SK-N-MC (cell line): ENCODE measurements around the gene SLC27A4.
"Not testable (repeated sequence)": the region's sequence is repeated elsewhere in the genome, so short reads cannot be mapped to it uniquely, and the experiment has no call there.

ENCODE experiments used
- DNase-seq: peaks from one replicate; pipeline ENCODE4 v3.0.0-alpha.2; 2011; ENCODE audit warnings: low read depth, low spot score
- H3K27ac ChIP-seq: fragments of 200-600 bp; sonication (generic); 2 replicates; pipeline ENCODE4 v1.5.1; 2016; ENCODE audit warnings: mixed run types
- H3K36me3 ChIP-seq: fragments of 200-600 bp; sonication (generic); 2 replicates; pipeline ENCODE4 v1.6.1; 2017; ENCODE audit warnings: antibody characterized with exemption, low read length, mixed read lengths; ENCODE audit not compliant: insufficient read depth
- H3K4me3 ChIP-seq: fragments of 200-600 bp; sonication (generic); 2 replicates; pipeline ENCODE4 v1.5.1; 2016
- H3K9ac ChIP-seq: fragments of 200-600 bp; sonication (generic); 2 replicates; pipeline ENCODE4 v1.8.0; 2017; ENCODE audit warnings: mixed run types, mixed read lengths; ENCODE audit not compliant: insufficient read length
- H3K9me3 ChIP-seq: fragments of 200-600 bp; sonication (generic); 2 replicates; pipeline ENCODE4 v1.6.1; 2017; ENCODE audit warnings: low read depth, mild to moderate bottlenecking, antibody characterized with exemption, low read length, moderate library complexity, mixed read lengths
- EZH2 ChIP-seq: fragments of 200-600 bp; sonication (generic); IDR thresholded peaks from one replicate; pipeline ENCODE4 v1.6.1; 2017; ENCODE audit warnings: antibody characterized with exemption
- FOXP2 ChIP-seq: optimal IDR thresholded peaks from 2 replicates; pipeline ENCODE3; 2011; ENCODE audit warnings: mild to moderate bottlenecking, moderate library complexity; ENCODE audit not compliant: insufficient read depth; ENCODE audit errors: extremely low read length, control extremely low read depth
- POLR2AphosphoS5 ChIP-seq: IDR thresholded peaks from 2 replicates; pipeline ENCODE4 v1.6.1; 2012; ENCODE audit warnings: mild to moderate bottlenecking, low read depth, low read length, borderline replicate concordance

The SLC27A4 gene

GRCh38 chr9:128337936-128338335, 2.4 kb upstream of the SLC27A4 start:
- H3K27ac ChIP-seq, result no peak overlapping the region
- DNase-seq, result no peak
- H3K4me3 ChIP-seq, result no peak overlapping the region
- H3K9me3 ChIP-seq, result no peaks in the 10 kb centered on the region
- H3K9ac ChIP-seq, result no peak overlapping the region
- H3K36me3 ChIP-seq, result no peaks in the 10 kb centered on the region; the same call in 1 of the 2 replicates
- TF ChIP-seq POLR2AphosphoS5 (no peak), FOXP2 (no peak), EZH2 (no peak)

- not testable (repeated sequence) for H3K36me3 ChIP-seq, H3K4me3 ChIP-seq, DNase-seq, H3K9ac ChIP-seq, H3K27ac ChIP-seq, H3K9me3 ChIP-seq
These were observed 1.3 kb upstream of the SLC27A4 start for GRCh38 chr9:128338852-128339614.

- TF ChIP-seq EZH2 (no peak), FOXP2 (no peak), POLR2AphosphoS5 (no peak)
- Histone ChIP-seq H3K4me3 (peak overlapping the region; percentile 94), H3K36me3 (peaks cover 10% of the 10 kb centered on the region; the same call in 1 of the 2 replicates), H3K27ac (no peak overlapping the region), H3K9me3 (no peaks in the 10 kb centered on the region), H3K9ac (peak overlapping the region; percentile 77)
- no peak for DNase-seq
These were observed 536 bp downstream of the SLC27A4 start for GRCh38 chr9:128340691-128341434.

- peak overlapping the region; percentile 77 for H3K9ac ChIP-seq
- H3K27ac ChIP-seq, result no peak overlapping the region
- no peak for TF ChIP-seq POLR2AphosphoS5
- no peak for TF ChIP-seq EZH2
- no peak for TF ChIP-seq FOXP2
- H3K9me3 ChIP-seq, result no peaks in the 10 kb centered on the region
- H3K36me3 ChIP-seq, result peaks cover 10% of the 10 kb centered on the region; the same call in 1 of the 2 replicates
- DNase-seq, result no peak
- H3K4me3 ChIP-seq, result peak overlapping the region; percentile 94
These were observed 1.1 kb downstream of the SLC27A4 start for GRCh38 chr9:128341435-128341849.

- DNase-seq, result no peak
- Histone ChIP-seq H3K4me3 (no peak overlapping the region), H3K27ac (no peak overlapping the region), H3K9ac (no peak overlapping the region), H3K36me3 (peaks cover 10% of the 10 kb centered on the region; the same call in 1 of the 2 replicates), H3K9me3 (no peaks in the 10 kb centered on the region)
- TF ChIP-seq POLR2AphosphoS5, result no peak
These were observed 2.8 kb downstream of the SLC27A4 start for GRCh38 chr9:128342971-128343680.

- no peak overlapping the region for H3K9ac ChIP-seq
- peaks cover 15% of the 10 kb centered on the region; the same call in 1 of the 2 replicates for H3K36me3 ChIP-seq
- no peak for DNase-seq
- H3K4me3 ChIP-seq, result no peak overlapping the region
- TF ChIP-seq FOXP2 (no peak), POLR2AphosphoS5 (no peak), EZH2 (no peak)
- no peaks in the 10 kb centered on the region for H3K9me3 ChIP-seq
- no peak overlapping the region for H3K27ac ChIP-seq
These were observed 3.5 kb downstream of the SLC27A4 start for GRCh38 chr9:128343855-128344254.

GRCh38 chr9:128344931-128345605, 4.7 kb downstream of the SLC27A4 start:
- Histone ChIP-seq H3K36me3 (peaks cover 21% of the 10 kb centered on the region; the same call in 1 of the 2 replicates), H3K9ac (no peak overlapping the region), H3K4me3 (no peak overlapping the region), H3K9me3 (no peaks in the 10 kb centered on the region), H3K27ac (no peak overlapping the region)
- DNase-seq, result no peak
- TF ChIP-seq FOXP2 (no peak), EZH2 (no peak), POLR2AphosphoS5 (no peak)

GRCh38 chr9:128349125-128349524, 8.8 kb downstream of the SLC27A4 start:
- H3K4me3 ChIP-seq, result no peak overlapping the region
- no peak for DNase-seq
- H3K9me3 ChIP-seq, result no peaks in the 10 kb centered on the region
- TF ChIP-seq EZH2 (no peak), POLR2AphosphoS5 (no peak)
- peaks cover 15% of the 10 kb centered on the region; the same call in 1 of the 2 replicates for H3K36me3 ChIP-seq
- H3K9ac ChIP-seq, result no peak overlapping the region
- H3K27ac ChIP-seq, result no peak overlapping the region
